DOHH2 (cell line): ENCODE results near the gene HMG20B.

ENCODE experiments used
- H3F3A ChIP-seq: fragments of 200-600 bp; sonication (generic), shearing (Covaris generic); 2 replicates; pipeline ENCODE4 v1.6.0; 2016; ENCODE audit warnings: antibody characterized with exemption, mild to moderate bottlenecking; ENCODE audit not compliant: control insufficient read depth, insufficient read depth
- H3K27ac ChIP-seq: fragments of 200-600 bp; sonication (generic); 2 replicates; pipeline ENCODE4 v1.5.1; 2014; ENCODE audit warnings: low read depth, mild to moderate bottlenecking, low read length, moderate library complexity
- H3K27me3 ChIP-seq: fragments of 200-600 bp; sonication (generic); 2 replicates; pipeline ENCODE4 v1.6.1; 2014; ENCODE audit warnings: mild to moderate bottlenecking, low read length, mixed read lengths; ENCODE audit not compliant: control insufficient read depth
- H3K36me3 ChIP-seq: fragments of 200-600 bp; sonication (generic); 2 replicates; pipeline ENCODE4 v1.6.1; 2014; ENCODE audit warnings: mild to moderate bottlenecking, low read length, moderate library complexity, mixed read lengths; ENCODE audit not compliant: control insufficient read depth
- H3K4me1 ChIP-seq: fragments of 200-600 bp; sonication (generic); 2 replicates; pipeline ENCODE4 v1.6.1; 2014; ENCODE audit warnings: mild to moderate bottlenecking, low read length, mixed read lengths; ENCODE audit not compliant: control insufficient read depth
- H3K4me2 ChIP-seq: fragments of 200-600 bp; sonication (generic); 2 replicates; pipeline ENCODE4 v1.6.0; 2014; ENCODE audit warnings: mild to moderate bottlenecking, low read length, moderate library complexity
- H3K4me3 ChIP-seq: fragments of 200-600 bp; sonication (generic); 2 replicates; pipeline ENCODE4 v1.5.1; 2014; ENCODE audit warnings: mild to moderate bottlenecking, low read length, mixed read lengths
- H3K79me2 ChIP-seq: fragments of 200-600 bp; sonication (generic); 2 replicates; pipeline ENCODE4 v1.6.1; 2014; ENCODE audit warnings: mild to moderate bottlenecking, low read length, mixed read lengths; ENCODE audit not compliant: control insufficient read depth
- H3K9me2 ChIP-seq: fragments of 200-600 bp; sonication (generic); replicated peaks from 2 replicates; pipeline ENCODE4 v1.6.1; 2014; ENCODE audit warnings: mild to moderate bottlenecking, low read length, mixed read lengths; ENCODE audit not compliant: control insufficient read depth
- H3K9me3 ChIP-seq: fragments of 200-600 bp; sonication (generic); 2 replicates; pipeline ENCODE4 v1.6.1; 2014; ENCODE audit warnings: antibody characterized with exemption, low read length, mixed read lengths; ENCODE audit not compliant: control insufficient read depth, insufficient read depth
- H4K20me1 ChIP-seq: fragments of 200-600 bp; sonication (generic); 2 replicates; pipeline ENCODE4 v1.6.0; 2014; ENCODE audit warnings: low read depth, mild to moderate bottlenecking, antibody characterized with exemption, low read length, moderate library complexity; ENCODE audit not compliant: control insufficient read depth, insufficient read depth
- CTCF ChIP-seq: fragments of 200-600 bp; sonication (generic); IDR thresholded peaks from one replicate; pipeline ENCODE4 v1.5.1; 2014; ENCODE audit warnings: antibody characterized with exemption, mild to moderate bottlenecking, low read depth, low read length; ENCODE audit not compliant: poor library complexity, severe bottlenecking
- EZH2phosphoT487 ChIP-seq: fragments of 200-600 bp; sonication (generic); IDR thresholded peaks from 2 replicates; pipeline ENCODE4 v1.6.1; 2017; ENCODE audit warnings: borderline replicate concordance, mild to moderate bottlenecking, antibody characterized with exemption, low read length, moderate library complexity, mixed read lengths

HMG20B gene

GRCh38 chr19:3551792-3552095 is 21.0 kb upstream of the HMG20B start:
- peaks cover 17% of the 10 kb centered on the region for H3F3A ChIP-seq
- no peak overlapping the region for H3K27ac ChIP-seq
- H3K36me3 ChIP-seq: peaks cover 30% of the 10 kb centered on the region
- no peak overlapping the region for H3K4me3 ChIP-seq
- H3K9me2 ChIP-seq: no peaks in the 10 kb centered on the region
- no peaks in the 10 kb centered on the region for H3K27me3 ChIP-seq
- no peaks in the 10 kb centered on the region for H3K9me3 ChIP-seq
- H4K20me1 ChIP-seq: peaks cover 3% of the 10 kb centered on the region; the same call in 1 of the 2 replicates
- H3K4me1 ChIP-seq: peaks cover 47% of the 10 kb centered on the region
- TF ChIP-seq CTCF (no peak), EZH2phosphoT487 (no peak)
- no peak overlapping the region for H3K4me2 ChIP-seq
- H3K79me2 ChIP-seq: peaks cover 51% of the 10 kb centered on the region

GRCh38 chr19:3554254-3555083 is 18.3 kb upstream of the HMG20B start:
- Histone ChIP-seq H3K9me2 (no peaks in the 10 kb centered on the region), H3K4me1 (peaks cover 57% of the 10 kb centered on the region), H3K36me3 (peaks cover 11% of the 10 kb centered on the region; the same call in 1 of the 2 replicates), H3F3A (peaks cover 17% of the 10 kb centered on the region), H3K4me2 (peak overlapping the region; percentile 95), H3K79me2 (peaks cover 56% of the 10 kb centered on the region), H3K27me3 (no peaks in the 10 kb centered on the region), H3K9me3 (no peaks in the 10 kb centered on the region), H3K27ac (peak overlapping the region; percentile 81), H4K20me1 (no peaks in the 10 kb centered on the region; the same call in 1 of the 2 replicates), H3K4me3 (peak overlapping the region; percentile 51)
- no peak for TF ChIP-seq CTCF
- TF ChIP-seq EZH2phosphoT487: no peak

GRCh38 chr19:3555653-3556422 is 16.9 kb upstream of the HMG20B start:
- H3K79me2 ChIP-seq: peaks cover 55% of the 10 kb centered on the region
- H3K9me2 ChIP-seq: no peaks in the 10 kb centered on the region
- peak overlapping the region; percentile 27; the same call in 1 of the 2 replicates for H3K27ac ChIP-seq
- no peaks in the 10 kb centered on the region for H3K9me3 ChIP-seq
- H3K36me3 ChIP-seq: peaks cover 9% of the 10 kb centered on the region; the same call in 1 of the 2 replicates
- H3F3A ChIP-seq: peaks cover 17% of the 10 kb centered on the region
- peak overlapping the region; percentile 95 for H3K4me2 ChIP-seq
- TF ChIP-seq EZH2phosphoT487 (no peak), CTCF (no peak)
- H3K4me1 ChIP-seq: peaks cover 67% of the 10 kb centered on the region
- no peaks in the 10 kb centered on the region; the same call in 1 of the 2 replicates for H4K20me1 ChIP-seq
- H3K4me3 ChIP-seq: peak overlapping the region; percentile 97
- H3K27me3 ChIP-seq: no peaks in the 10 kb centered on the region
